Mucosa of descending colon (tissue), 3 donors: ENCODE measurements around the gene OR2Y1. TPM values are rescaled to one million over a fixed set of nuclear protein-coding genes. Genes with fewer than 3 reads are reported as not detected.
"Not testable (repeated sequence)": the region's sequence is repeated elsewhere in the genome, so short reads cannot be mapped to it uniquely, and the experiment has no call there.

Experiments used
- ATAC-seq: fragments of 200-7000 bp; cut with Tn5 transposase; one replicate; pipeline ENCODE4 v1.9.1; 2020; ENCODE audit warnings: mild to moderate bottlenecking, moderate library complexity
- DNase-seq, 3 donors: peaks; one replicate each; pipeline ENCODE4 v3.0.0-alpha.2; 2020
- H3K36me3 ChIP-seq: fragments of 200-600 bp; one replicate; pipeline ENCODE4 v1.8.0; 2021; ENCODE audit warnings: low read depth, mild to moderate bottlenecking
- H3K4me1 ChIP-seq: fragments of 200-600 bp; one replicate; pipeline ENCODE4 v1.8.0; 2021; ENCODE audit warnings: low read depth, mild to moderate bottlenecking
- H3K4me3 ChIP-seq: fragments of 200-600 bp; one replicate; pipeline ENCODE4 v1.8.0; 2021; ENCODE audit warnings: mild to moderate bottlenecking
- H3K9me3 ChIP-seq: fragments of 200-600 bp; one replicate; pipeline ENCODE4 v1.8.0; 2021; ENCODE audit warnings: mild to moderate bottlenecking
- intact Hi-C, 2 donors: fragments of 100-400 bp; cut with DNase I in 1 of 2; cut with micrococcal nuclease in 1 of 2; formaldehyde crosslinking; loops; one replicate each; pipeline versions ENCODE4 v1.11.0 to v1.11.1; 2022; cut with DNase I, micrococcal nuclease
- long read RNA-seq, 2 donors: library from polyadenylated mRNA; unstranded; transcript quantifications; one replicate each; pipeline ENCODE4 v2.0.0, GENCODE V29; 2019 to 2021
- total RNA-seq, 3 donors: library from RNA; stranded (reverse); fragmentation: NEBNext Ultra II Directional in 2 of 3; extraction: Animal tissue kit (Norgen Biotek cat#: 25700) in 2 of 3; gene quantifications; one replicate each; pipeline versions ENCODE4 v1.2.1 to v1.2.4, GENCODE V29; 2021 to 2023
- TF ChIP-seq, protein P1 (sequence below): fragments of 200-600 bp; IDR thresholded peaks from one replicate; pipeline ENCODE4 v1.8.0; 2022; ENCODE audit warnings: antibody characterized with exemption, mild to moderate bottlenecking
- donor health status: DM: no; HTN: no; CAD: no; lungs with moderate emphysema.
- donor health status: DM: no; HTN: no; CAD: no.
- donor health status: DM: no; HTN: yes; CAD: no.

OR2Y1 gene, protein sequence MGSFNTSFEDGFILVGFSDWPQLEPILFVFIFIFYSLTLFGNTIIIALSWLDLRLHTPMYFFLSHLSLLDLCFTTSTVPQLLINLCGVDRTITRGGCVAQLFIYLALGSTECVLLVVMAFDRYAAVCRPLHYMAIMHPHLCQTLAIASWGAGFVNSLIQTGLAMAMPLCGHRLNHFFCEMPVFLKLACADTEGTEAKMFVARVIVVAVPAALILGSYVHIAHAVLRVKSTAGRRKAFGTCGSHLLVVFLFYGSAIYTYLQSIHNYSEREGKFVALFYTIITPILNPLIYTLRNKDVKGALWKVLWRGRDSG
- not detected for total RNA-seq
- long read RNA-seq, donor 1: 0 reads
- long read RNA-seq, donor 2: 0 reads

DNA sequence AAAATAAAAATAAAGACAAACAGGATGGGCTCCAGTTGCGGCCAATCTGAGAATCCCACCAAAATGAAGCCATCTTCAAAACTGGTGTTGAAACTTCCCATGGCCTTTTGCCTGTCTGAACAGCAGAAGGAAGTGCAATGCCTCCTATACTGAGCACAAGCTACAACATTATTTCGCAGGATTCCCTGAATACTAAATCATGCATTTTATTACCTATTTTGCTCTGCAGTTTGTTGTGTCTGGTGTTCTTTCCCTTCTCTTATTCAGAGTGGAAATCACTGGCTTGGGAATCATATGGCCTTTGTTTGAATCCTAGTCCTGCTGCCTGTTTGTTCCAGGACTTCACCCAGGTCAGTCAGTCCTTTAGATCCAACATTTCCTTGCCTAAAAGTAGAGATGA lies at the start of gene OR2Y1:
OR2Y1 (minus strand) TSS at position 101 of the 400 bp plus-strand sequence; CDS start at position 101, 0 bp downstream.
- Histone ChIP-seq H3K4me3 (no peak within 1 kb of the TSS), H3K36me3 (no peaks in the 10 kb centered on the region), H3K4me1 (no peaks in the 10 kb centered on the region), H3K9me3 (no peaks in the 10 kb centered on the region)
- TF ChIP-seq, protein P1, sequence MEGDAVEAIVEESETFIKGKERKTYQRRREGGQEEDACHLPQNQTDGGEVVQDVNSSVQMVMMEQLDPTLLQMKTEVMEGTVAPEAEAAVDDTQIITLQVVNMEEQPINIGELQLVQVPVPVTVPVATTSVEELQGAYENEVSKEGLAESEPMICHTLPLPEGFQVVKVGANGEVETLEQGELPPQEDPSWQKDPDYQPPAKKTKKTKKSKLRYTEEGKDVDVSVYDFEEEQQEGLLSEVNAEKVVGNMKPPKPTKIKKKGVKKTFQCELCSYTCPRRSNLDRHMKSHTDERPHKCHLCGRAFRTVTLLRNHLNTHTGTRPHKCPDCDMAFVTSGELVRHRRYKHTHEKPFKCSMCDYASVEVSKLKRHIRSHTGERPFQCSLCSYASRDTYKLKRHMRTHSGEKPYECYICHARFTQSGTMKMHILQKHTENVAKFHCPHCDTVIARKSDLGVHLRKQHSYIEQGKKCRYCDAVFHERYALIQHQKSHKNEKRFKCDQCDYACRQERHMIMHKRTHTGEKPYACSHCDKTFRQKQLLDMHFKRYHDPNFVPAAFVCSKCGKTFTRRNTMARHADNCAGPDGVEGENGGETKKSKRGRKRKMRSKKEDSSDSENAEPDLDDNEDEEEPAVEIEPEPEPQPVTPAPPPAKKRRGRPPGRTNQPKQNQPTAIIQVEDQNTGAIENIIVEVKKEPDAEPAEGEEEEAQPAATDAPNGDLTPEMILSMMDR: no peak
- ATAC-seq (no peak), DNase-seq (no peak)
- intact Hi-C loops: no loop called here

DNA sequence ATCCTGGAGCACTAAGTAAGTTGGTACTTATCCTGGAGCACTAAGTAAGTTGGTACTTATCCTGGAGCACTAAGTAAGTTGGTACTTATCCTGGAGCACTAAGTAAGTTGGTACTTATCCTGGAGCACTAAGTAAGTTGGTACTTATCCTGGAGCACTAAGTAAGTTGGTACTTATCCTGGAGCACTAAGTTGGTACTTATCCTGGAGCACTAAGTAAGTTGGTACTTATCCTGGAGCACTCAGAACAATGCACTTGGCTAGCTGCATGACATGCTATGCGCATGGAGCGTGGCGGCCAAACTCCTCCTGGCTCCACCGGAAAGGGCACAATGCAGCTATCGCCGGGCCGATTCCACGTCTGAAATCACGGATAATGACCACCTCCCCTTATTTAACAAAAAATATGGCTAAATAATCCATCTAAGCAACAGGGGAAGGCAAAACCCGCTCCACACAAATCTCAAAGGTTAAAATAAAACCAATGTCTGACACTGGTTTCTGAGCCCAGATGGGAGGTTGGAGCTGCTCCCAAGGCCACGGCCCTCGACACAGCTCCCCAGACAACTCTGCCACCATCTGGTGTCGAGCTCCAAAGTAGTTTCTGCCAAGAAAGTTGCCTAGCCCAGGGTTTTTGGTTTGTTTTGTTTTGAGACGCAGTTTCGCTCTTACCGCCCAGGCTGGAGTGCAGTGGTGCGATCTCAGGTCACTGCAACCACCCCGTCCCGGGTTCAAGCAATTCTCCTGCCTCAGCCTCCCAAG lies 49.0 kb upstream of the OR2Y1 start:
- intact Hi-C loops: loop anchor here in 1 of 2 donors (10.0 kb wide), 1 partner anchor 76 kb away; the partner anchor contains the start of gene ZFP62
- ATAC-seq, H3K9me3 ChIP-seq, H3K36me3 ChIP-seq, H3K4me3 ChIP-seq, H3K4me1 ChIP-seq, DNase-seq: not testable (repeated sequence)

DNA sequence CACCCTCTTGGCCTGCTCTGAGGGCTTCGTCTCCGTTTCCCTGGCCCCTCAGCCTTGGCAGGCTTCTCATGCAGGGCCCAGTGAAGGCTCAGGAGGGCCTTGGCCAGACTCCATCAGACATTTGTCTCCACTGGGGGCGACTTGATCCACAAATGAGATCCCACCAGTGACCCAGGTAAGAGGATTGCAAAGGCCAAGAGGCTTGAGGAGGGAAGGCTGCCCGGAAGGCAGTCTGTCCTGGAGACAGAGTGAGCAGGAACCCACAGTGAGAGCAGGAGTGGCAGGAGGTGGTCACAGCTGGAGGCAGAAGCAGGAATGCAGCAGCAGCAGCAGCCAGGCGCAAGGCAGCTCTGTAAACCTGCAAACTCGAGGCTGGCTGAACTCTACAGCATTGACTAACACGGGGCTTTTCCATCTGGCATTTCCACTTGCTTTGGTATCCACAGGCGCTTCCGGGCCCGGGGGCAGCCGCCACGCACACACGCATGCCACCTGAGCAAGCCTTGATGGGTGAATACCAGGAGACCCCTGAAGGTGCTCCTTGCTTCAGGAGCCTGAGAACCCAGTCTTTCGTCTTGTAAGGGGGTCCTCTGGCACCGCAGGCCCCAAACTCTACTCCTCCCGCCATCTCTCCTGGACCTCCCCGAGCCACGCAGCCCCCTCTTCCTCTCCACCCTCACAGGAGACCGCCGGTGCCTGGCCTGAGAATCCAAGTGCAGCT lies 48.0 kb upstream of the OR2Y1 start:
- no peak for ATAC-seq
- TF ChIP-seq, protein P1: no peak
- Histone ChIP-seq H3K9me3 (no peaks in the 10 kb centered on the region), H3K4me3 (no peak overlapping the region), H3K36me3 (no peaks in the 10 kb centered on the region), H3K4me1 (peaks cover 5% of the 10 kb centered on the region)
- intact Hi-C loops: loop anchor here in 1 of 2 donors (10.0 kb wide), 1 partner anchor 77 kb away; the partner anchor contains the start of gene ZFP62
- no peak for DNase-seq

DNA sequence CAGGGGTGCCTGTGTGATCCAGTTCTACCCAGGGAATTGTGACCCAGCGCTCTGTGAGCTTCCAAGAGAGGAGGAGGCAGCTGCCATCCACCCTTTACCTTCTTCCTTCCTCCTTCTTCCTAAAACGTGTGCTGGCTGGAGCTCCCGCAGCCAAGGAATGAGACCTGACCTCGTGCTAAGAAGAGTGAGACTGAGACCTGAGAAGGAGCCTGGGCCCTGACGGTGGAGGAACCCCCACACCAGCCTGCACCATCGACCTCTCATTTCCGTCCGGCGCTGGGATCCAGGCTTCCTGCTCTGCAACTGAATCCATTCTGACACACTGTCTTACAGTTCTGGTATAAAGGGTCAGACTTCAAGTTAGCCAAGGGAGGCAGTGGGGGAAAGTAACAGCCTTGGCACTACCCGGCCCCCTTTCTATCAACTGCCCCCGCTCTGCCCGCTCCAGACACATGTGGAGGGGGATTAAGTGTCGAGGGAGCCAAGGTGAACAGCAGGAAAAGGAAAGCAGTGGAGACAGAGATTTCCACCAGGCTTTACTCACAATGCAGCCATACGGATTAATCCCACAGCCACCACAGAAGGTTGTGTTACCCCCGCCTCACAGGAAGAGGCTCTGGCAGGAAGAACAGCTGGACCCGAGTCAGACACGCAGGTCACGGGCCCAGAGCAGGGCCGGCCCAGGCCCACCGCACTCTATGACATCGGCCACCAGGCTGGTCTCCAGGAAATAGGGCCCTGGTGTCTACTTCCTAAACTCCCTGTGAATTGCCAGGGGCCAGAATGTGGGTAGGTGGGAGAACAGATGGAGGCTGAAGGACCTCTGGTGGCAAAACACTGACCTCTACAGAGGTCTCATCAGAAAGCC lies 46.9 kb upstream of the OR2Y1 start:
- intact Hi-C loops: loop anchor here in 1 of 2 donors (10.0 kb wide), 1 partner anchor 78 kb away; the partner anchor contains the start of gene ZFP62
- no peak for DNase-seq
- TF ChIP-seq, protein P1: no peak
- no peak for ATAC-seq
- no peaks in the 10 kb centered on the region for H3K36me3 ChIP-seq
- peaks cover 5% of the 10 kb centered on the region for H3K4me1 ChIP-seq
- H3K4me3 ChIP-seq: no peak overlapping the region
- H3K9me3 ChIP-seq: no peaks in the 10 kb centered on the region

DNA sequence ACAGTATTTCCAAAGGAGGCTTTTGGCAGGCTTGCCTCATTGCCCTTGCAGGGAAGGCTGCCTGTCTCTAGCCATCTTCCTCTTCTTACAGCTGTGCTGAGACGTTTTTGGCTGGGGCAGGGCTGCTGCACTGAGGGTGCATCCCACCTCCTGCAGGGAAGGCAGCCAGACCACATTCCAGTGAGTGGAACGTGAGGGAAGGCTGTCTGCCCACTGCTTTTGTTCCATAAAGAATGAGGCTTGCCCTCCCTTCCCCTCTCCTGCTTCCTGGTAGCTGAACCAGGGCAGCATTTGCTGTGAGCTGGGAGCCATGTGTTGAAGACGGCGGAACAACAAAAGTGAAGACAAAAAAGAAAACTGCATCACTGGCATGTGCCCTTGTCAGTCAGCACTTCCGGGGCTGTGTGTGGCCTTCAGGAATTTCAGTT lies 46.0 kb upstream of the OR2Y1 start:
- intact Hi-C loops: loop anchor here in 1 of 2 donors (10.0 kb wide), 1 partner anchor 79 kb away; the partner anchor contains the start of gene ZFP62
- ATAC-seq (peak; percentile 15), DNase-seq (no peak)
- Histone ChIP-seq H3K4me3 (no peak overlapping the region), H3K9me3 (no peaks in the 10 kb centered on the region), H3K4me1 (peaks cover 5% of the 10 kb centered on the region), H3K36me3 (no peaks in the 10 kb centered on the region)
- TF ChIP-seq, protein P1: no peak
